A673 (cell line): Measurements from ENCODE around the gene NFATC3.

Source experiments
- EZH2 ChIP-seq: fragments of 200-600 bp; sonication (generic); IDR thresholded peaks from 2 replicates; pipeline ENCODE4 v1.6.1; 2017; ENCODE audit warnings: borderline replicate concordance, low read depth, mild to moderate bottlenecking, mixed read lengths, antibody characterized with exemption, low read length; ENCODE audit not compliant: poor library complexity, severe bottlenecking
- TF ChIP-seq, protein P1 (sequence below): fragments of 300-800, 200-600 bp; sonication (generic); conservative IDR thresholded peaks from 2 replicates; pipeline ENCODE4 v1.5.1; 2017; ENCODE audit warnings: low read depth, mild to moderate bottlenecking, antibody characterized with exemption, low read length, moderate library complexity, mixed read lengths

DNA sequence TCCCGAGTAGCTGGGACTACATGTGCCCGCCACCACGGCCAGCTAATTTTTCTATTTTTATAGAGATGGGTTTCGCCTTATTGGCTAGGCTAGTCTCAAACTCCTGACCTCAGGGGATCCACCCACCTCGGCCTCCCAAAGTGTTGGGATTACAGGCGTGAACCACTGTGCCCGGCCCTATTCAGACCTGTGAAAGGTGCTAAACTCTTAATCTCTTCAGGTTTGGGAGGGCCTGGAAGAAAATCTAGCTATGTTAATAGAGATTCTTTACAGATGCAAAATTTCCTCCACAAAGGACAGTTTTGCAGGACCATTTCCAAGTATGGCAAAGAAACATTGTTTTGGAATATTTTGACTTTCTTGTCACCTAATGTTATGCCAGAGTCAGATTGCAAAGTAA is 156.9 kb downstream of the NFATC3 start:
- TF ChIP-seq, protein P1, sequence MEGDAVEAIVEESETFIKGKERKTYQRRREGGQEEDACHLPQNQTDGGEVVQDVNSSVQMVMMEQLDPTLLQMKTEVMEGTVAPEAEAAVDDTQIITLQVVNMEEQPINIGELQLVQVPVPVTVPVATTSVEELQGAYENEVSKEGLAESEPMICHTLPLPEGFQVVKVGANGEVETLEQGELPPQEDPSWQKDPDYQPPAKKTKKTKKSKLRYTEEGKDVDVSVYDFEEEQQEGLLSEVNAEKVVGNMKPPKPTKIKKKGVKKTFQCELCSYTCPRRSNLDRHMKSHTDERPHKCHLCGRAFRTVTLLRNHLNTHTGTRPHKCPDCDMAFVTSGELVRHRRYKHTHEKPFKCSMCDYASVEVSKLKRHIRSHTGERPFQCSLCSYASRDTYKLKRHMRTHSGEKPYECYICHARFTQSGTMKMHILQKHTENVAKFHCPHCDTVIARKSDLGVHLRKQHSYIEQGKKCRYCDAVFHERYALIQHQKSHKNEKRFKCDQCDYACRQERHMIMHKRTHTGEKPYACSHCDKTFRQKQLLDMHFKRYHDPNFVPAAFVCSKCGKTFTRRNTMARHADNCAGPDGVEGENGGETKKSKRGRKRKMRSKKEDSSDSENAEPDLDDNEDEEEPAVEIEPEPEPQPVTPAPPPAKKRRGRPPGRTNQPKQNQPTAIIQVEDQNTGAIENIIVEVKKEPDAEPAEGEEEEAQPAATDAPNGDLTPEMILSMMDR = no peak
- no peak for TF ChIP-seq EZH2
